A549 (cell line): ENCODE measurements around the gene SORCS2. TPM values are rescaled to one million over a fixed set of nuclear protein-coding genes. Genes with fewer than 3 reads are reported as not detected.

Experiments used
- ATAC-seq, 2 experiments: fragments of 200-7000 bp in 1 of 2; fragments of >200 bp in 1 of 2; cut with Nextera tagmentation in 1 of 2; cut with Tn5 transposase in 1 of 2; 3 replicates each; pipeline versions ENCODE4 v1.8.0 to v1.9.1; 2018 to 2020; ENCODE audit warnings: mild to moderate bottlenecking in 1 of 2, moderate library complexity in 1 of 2
- CTCF ChIA-PET: fragments of 300-600 bp; sonication (Branson Sonifier 250); formaldehyde crosslinking; extraction: SDS; loops from one replicate; lab custom pipeline; 2021; ENCODE audit warnings: antibody characterized with exemption, inconsistent platforms; lab: Yijun Ruan, JAX
- POLR2A ChIA-PET: fragments of 350-600 bp; formaldehyde crosslinking; extraction: SDS; loops from one replicate; lab custom pipeline; 2021; ENCODE audit warnings: antibody characterized with exemption, inconsistent platforms; lab: Yijun Ruan, JAX
- DNase-seq, 2 experiments: peaks; one replicate each; pipeline versions ENCODE4 v3.0.0 to v3.0.0-alpha.2; 2011 to 2016; ENCODE audit warnings: low read depth in 1 of 2, low spot score in 1 of 2
- FAIRE-seq: peaks from 2 replicates; lab custom pipeline; 2011; peaks lifted over from hg19 to GRCh38; lab: Jason Lieb, UNC
- H3K27ac ChIP-seq, 2 experiments: fragments of >200 bp; sonication (Bioruptor Twin); formaldehyde crosslinking; 3 replicates each; pipeline ENCODE4 v1.5.1; 2016 to 2017
- H3K4me1 ChIP-seq: fragments of >200 bp; sonication (Bioruptor Twin); formaldehyde crosslinking; 3 replicates; pipeline ENCODE4 v1.6.1; 2016
- H3K4me2 ChIP-seq: fragments of >200 bp; sonication (Bioruptor Twin); formaldehyde crosslinking; 3 replicates; pipeline ENCODE4 v1.6.1; 2016
- H3K4me3 ChIP-seq: fragments of >200 bp; sonication (Bioruptor Twin); formaldehyde crosslinking; 3 replicates; pipeline ENCODE4 v1.5.1; 2016
- H3K9me3 ChIP-seq: fragments of >200 bp; sonication (Bioruptor Twin); formaldehyde crosslinking; 3 replicates; pipeline ENCODE4 v1.6.1; 2016
- BHLHE40 ChIP-seq: IDR thresholded peaks from 2 replicates; pipeline ENCODE4 v1.6.1; 2012; ENCODE audit warnings: low read depth, low read length, inconsistent platforms
- CBX2 ChIP-seq: fragments of 200-600 bp; sonication (generic); IDR thresholded peaks from 2 replicates; pipeline ENCODE4 v1.6.1; 2016; ENCODE audit warnings: low read depth, mild to moderate bottlenecking, borderline replicate concordance
- CHD2 ChIP-seq: fragments of 150-350 bp; IDR thresholded peaks from 2 replicates; pipeline ENCODE4 v1.6.1; 2014; ENCODE audit warnings: low read length; ENCODE audit not compliant: partially characterized antibody
- CHD4 ChIP-seq: fragments of 200-600 bp; sonication (generic); IDR thresholded peaks from 2 replicates; pipeline ENCODE4 v1.6.1; 2016; ENCODE audit warnings: antibody characterized with exemption, mild to moderate bottlenecking, borderline replicate concordance
- EHF ChIP-seq: fragments of 250-450 bp; sonication (Bioruptor Pico); IDR thresholded peaks from 2 replicates; pipeline ENCODE4 v1.5.0; 2020; ENCODE audit warnings: mild to moderate bottlenecking
- FOSL2 ChIP-seq, 2 experiments: fragments of 450-650 bp in 1 of 2; fragments of >200 bp in 1 of 2; sonication (Bioruptor Twin) in 1 of 2; formaldehyde crosslinking; IDR thresholded peaks; 2 replicates each; pipeline versions ENCODE4 v1.5.0 to v1.6.1; 2016 to 2020; ENCODE audit warnings: mild to moderate bottlenecking in 1 of 2, moderate library complexity in 1 of 2
- FOXS1 ChIP-seq: fragments of 250-450 bp; sonication (Bioruptor Pico); IDR thresholded peaks from 2 replicates; pipeline ENCODE4 v1.5.0; 2020; ENCODE audit warnings: mild to moderate bottlenecking, moderate library complexity
- HOXA7 ChIP-seq: fragments of 250-450 bp; sonication (Bioruptor Pico); IDR thresholded peaks from 2 replicates; pipeline ENCODE4 v1.5.0; 2020; ENCODE audit warnings: mild to moderate bottlenecking, moderate library complexity
- HOXB5 ChIP-seq: fragments of 250-450 bp; sonication (Bioruptor Pico); IDR thresholded peaks from 2 replicates; pipeline ENCODE4 v1.5.0; 2020; ENCODE audit warnings: mild to moderate bottlenecking, moderate library complexity
- JUNB ChIP-seq: fragments of >200 bp; sonication (Bioruptor Twin); formaldehyde crosslinking; IDR thresholded peaks from 2 replicates; pipeline ENCODE4 v1.6.1; 2016
- MAFK ChIP-seq: fragments of 450-650 bp; IDR thresholded peaks from 2 replicates; pipeline ENCODE4 v1.6.1; 2014; ENCODE audit not compliant: partially characterized antibody
- MAZ ChIP-seq: fragments of 150-350 bp; IDR thresholded peaks from 2 replicates; pipeline ENCODE4 v1.6.1; 2014; ENCODE audit warnings: antibody characterized with exemption, low read depth, low read length, borderline replicate concordance
- MYC ChIP-seq: IDR thresholded peaks from 2 replicates; pipeline ENCODE4 v1.6.1; 2012; ENCODE audit warnings: mild to moderate bottlenecking, inconsistent platforms, low read length, improper control_type of control experiment, borderline replicate concordance
- POLR2A ChIP-seq: IDR thresholded peaks from 2 replicates; pipeline ENCODE4 v1.6.1; 2012; ENCODE audit warnings: mild to moderate bottlenecking, low read length
- RARB ChIP-seq: fragments of 250-450 bp; sonication (Bioruptor Pico); IDR thresholded peaks from 2 replicates; pipeline ENCODE4 v1.8.0; 2021; ENCODE audit warnings: mild to moderate bottlenecking, moderate library complexity
- RCOR1 ChIP-seq: fragments of 150-350 bp; IDR thresholded peaks from 2 replicates; pipeline ENCODE4 v1.6.1; 2014; ENCODE audit warnings: antibody characterized with exemption, low read length, low read depth
- REST ChIP-seq: fragments of 200-600 bp; sonication (generic); IDR thresholded peaks from 2 replicates; pipeline ENCODE4 v1.6.1; 2016; ENCODE audit warnings: antibody characterized with exemption, mild to moderate bottlenecking, moderate library complexity
- RNF2 ChIP-seq: fragments of 200-600 bp; sonication (generic); IDR thresholded peaks from 2 replicates; pipeline ENCODE4 v1.6.1; 2016; ENCODE audit warnings: low read depth, mild to moderate bottlenecking, antibody characterized with exemption, moderate library complexity, borderline replicate concordance
- SMC3 ChIP-seq: fragments of >200 bp; sonication (Bioruptor Twin); formaldehyde crosslinking; IDR thresholded peaks from 3 replicates; pipeline ENCODE4 v1.6.1; 2018; ENCODE audit warnings: inconsistent platforms
- SREBF2 ChIP-seq: fragments of 450-650 bp; IDR thresholded peaks from 2 replicates; pipeline ENCODE4 v1.6.1; 2014; ENCODE audit warnings: mild to moderate bottlenecking, moderate library complexity
- WGBS: methylation state at CpG from one replicate; pipeline ENCODE4 v1.1.6; 2017; ENCODE audit errors: missing lambda C conversion rate; 5-methylcytosine and 5-hydroxymethylcytosine counted together
- polyA plus RNA-seq, 4 experiments: library from polyadenylated mRNA; depleted of rRNA in 3 of 4; stranded (reverse); fragments of >200 nt; fragmentation: RNase III in 1 of 4; extraction: RNeasy Plus Mini Kit Qiagen cat#74134 plus additional on column Dnase treatment in 1 of 4; gene quantifications; 2 replicates in 3 of 4; 3 replicates in 1 of 4; pipeline ENCODE4 v1.2.3, GENCODE V29; 2011 to 2017
- TF ChIP-seq, protein P1 (sequence below): IDR thresholded peaks from 2 replicates; pipeline ENCODE4 v1.6.1; 2012; ENCODE audit warnings: low read depth, borderline replicate concordance
- TF ChIP-seq, protein P2 (sequence below): fragments of >200 bp; sonication (Bioruptor Twin); formaldehyde crosslinking; IDR thresholded peaks from 3 replicates; pipeline ENCODE4 v1.5.1; 2016
- TF ChIP-seq, protein P3 (sequence below): fragments of 250-450 bp; sonication (Bioruptor Pico); IDR thresholded peaks from 2 replicates; pipeline ENCODE4 v1.5.0; 2020; ENCODE audit warnings: low read depth, mild to moderate bottlenecking, moderate library complexity
- TF ChIP-seq, protein P4 (sequence below): fragments of >200 bp; sonication (Bioruptor Twin); formaldehyde crosslinking; IDR thresholded peaks from 2 replicates; pipeline ENCODE4 v1.6.1; 2016

Gene SORCS2
- polyA plus RNA-seq, 2 of the 4 experiments (the other 2 are of a cell fraction): 1.4 to 4.6 TPM

DNA sequence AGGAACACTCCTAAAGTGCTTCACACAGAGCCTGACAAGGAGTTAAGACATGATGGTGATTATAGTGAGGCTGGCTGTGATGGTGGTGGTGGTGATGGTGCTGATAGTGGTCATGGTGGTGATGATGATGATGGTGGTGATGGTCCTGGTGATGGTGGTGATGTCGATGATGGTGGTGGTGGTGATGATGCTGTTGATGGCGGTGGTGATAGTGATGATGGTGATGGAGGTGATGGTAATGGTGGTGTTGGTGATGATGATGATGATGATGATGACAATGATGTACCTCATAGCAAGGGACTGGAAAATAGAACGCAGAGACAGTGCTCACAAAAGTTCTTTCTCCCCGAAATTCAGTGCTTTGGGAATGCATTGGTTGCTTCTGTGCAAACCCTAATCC lies 276.7 kb downstream of the SORCS2 start:
- Histone ChIP-seq H3K4me3 (no peak overlapping the region), H3K4me1 (no peaks in the 10 kb centered on the region), H3K9me3 (no peaks in the 10 kb centered on the region; the same call in 2 of the 3 replicates), H3K4me2 (no peak overlapping the region), H3K27ac (no peak overlapping the region)
- ChIA-PET CTCF (no interaction called here), POLR2A (no interaction called here)
- no peak for ATAC-seq
- 22% methylated on average over 4 of the region's 4 CpGs for WGBS
- DNase-seq: no peak
- no peak for TF ChIP-seq RNF2
- no peak for FAIRE-seq

- Histone ChIP-seq H3K4me3 (no peak overlapping the region), H3K27ac (no peak overlapping the region), H3K9me3 (no peaks in the 10 kb centered on the region; the same call in 2 of the 3 replicates)
- WGBS: 39% methylated on average over 3 of the region's 3 CpGs
- DNase-seq (no peak), FAIRE-seq (no peak)
- TF ChIP-seq MAFK (no peak), CHD4 (no peak), MYC (no peak), BHLHE40 (no peak), CHD2 (no peak), FOXS1 (CRISPR knock-in tag) (no peak), JUNB (no peak), SREBF2 (no peak), EHF (no peak), HOXB5 (CRISPR knock-in tag) (no peak), RARB (no peak)
- TF ChIP-seq, protein P1, sequence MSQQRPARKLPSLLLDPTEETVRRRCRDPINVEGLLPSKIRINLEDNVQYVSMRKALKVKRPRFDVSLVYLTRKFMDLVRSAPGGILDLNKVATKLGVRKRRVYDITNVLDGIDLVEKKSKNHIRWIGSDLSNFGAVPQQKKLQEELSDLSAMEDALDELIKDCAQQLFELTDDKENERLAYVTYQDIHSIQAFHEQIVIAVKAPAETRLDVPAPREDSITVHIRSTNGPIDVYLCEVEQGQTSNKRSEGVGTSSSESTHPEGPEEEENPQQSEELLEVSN: no peak
- TF ChIP-seq, protein P2, sequence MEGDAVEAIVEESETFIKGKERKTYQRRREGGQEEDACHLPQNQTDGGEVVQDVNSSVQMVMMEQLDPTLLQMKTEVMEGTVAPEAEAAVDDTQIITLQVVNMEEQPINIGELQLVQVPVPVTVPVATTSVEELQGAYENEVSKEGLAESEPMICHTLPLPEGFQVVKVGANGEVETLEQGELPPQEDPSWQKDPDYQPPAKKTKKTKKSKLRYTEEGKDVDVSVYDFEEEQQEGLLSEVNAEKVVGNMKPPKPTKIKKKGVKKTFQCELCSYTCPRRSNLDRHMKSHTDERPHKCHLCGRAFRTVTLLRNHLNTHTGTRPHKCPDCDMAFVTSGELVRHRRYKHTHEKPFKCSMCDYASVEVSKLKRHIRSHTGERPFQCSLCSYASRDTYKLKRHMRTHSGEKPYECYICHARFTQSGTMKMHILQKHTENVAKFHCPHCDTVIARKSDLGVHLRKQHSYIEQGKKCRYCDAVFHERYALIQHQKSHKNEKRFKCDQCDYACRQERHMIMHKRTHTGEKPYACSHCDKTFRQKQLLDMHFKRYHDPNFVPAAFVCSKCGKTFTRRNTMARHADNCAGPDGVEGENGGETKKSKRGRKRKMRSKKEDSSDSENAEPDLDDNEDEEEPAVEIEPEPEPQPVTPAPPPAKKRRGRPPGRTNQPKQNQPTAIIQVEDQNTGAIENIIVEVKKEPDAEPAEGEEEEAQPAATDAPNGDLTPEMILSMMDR: no peak
- TF ChIP-seq, protein P3, sequence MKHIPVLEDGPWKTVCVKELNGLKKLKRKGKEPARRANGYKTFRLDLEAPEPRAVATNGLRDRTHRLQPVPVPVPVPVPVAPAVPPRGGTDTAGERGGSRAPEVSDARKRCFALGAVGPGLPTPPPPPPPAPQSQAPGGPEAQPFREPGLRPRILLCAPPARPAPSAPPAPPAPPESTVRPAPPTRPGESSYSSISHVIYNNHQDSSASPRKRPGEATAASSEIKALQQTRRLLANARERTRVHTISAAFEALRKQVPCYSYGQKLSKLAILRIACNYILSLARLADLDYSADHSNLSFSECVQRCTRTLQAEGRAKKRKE: no peak
- TF ChIP-seq, all 56 proteins: peak for 0
- Histone ChIP-seq H3K4me1 (no peaks in the 10 kb centered on the region), H3K4me2 (no peak overlapping the region)
- POLR2A ChIA-PET: no interaction called here
- no peak for ATAC-seq
- CTCF ChIA-PET: no interaction called here
These were observed 277.8 kb downstream of the SORCS2 start for GRCh38 chr4:7470111-7470510.

DNA sequence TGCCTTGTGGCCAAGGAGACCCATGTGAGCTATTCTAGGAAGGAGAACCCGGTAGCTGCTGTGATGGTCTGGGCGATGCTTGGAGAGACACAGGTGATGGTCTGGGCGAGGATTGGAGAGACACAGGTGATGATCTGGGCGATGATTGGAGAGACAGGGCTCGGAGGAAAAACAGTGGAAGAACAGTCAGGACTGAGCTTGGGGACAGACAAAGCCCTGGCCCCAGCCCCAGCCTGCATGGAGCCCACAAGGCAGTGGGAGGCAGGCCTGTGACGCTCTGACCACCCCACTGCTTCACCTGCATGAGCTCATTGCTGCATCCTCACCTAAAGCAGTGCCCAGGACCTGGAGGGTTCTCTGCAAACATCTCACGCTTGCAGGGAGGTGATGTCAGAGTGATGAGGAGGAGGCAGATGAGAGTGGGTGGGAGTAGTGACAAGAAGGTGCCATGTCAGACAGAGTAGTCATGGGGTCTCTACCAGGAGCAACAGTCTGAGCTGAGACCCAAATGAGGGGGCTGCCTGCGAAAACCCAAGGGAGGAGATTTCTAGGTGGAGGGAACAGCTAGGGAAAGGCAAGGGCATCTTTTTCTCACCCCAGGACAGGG lies 278.3 kb downstream of the SORCS2 start:
- FAIRE-seq (no peak), ATAC-seq (no peak), DNase-seq (no peak)
- Histone ChIP-seq H3K4me2 (no peak overlapping the region), H3K4me1 (no peaks in the 10 kb centered on the region), H3K4me3 (no peak overlapping the region), H3K9me3 (no peaks in the 10 kb centered on the region; the same call in 2 of the 3 replicates), H3K27ac (no peak overlapping the region)
- POLR2A ChIA-PET: no interaction called here
- TF ChIP-seq MAFK (no peak), POLR2A (no peak), CBX2 (no peak), REST (no peak), SMC3 (no peak), EHF (no peak), MYC (no peak), HOXA7 (CRISPR knock-in tag) (no peak), FOXS1 (CRISPR knock-in tag) (no peak), RCOR1 (no peak), MAZ (no peak), FOSL2 (IDR thresholded peaks at IDR 0.05) (no peak), FOSL2 (CRISPR knock-in tag; IDR thresholded peaks at IDR 0.05) (no peak)
- TF ChIP-seq, protein P4, sequence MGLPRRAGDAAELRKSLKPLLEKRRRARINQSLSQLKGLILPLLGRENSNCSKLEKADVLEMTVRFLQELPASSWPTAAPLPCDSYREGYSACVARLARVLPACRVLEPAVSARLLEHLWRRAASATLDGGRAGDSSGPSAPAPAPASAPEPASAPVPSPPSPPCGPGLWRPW: no peak
- TF ChIP-seq, protein P3: no peak
- CTCF ChIA-PET: no interaction called here
- WGBS: 52% methylated on average over 8 of the region's 8 CpGs
